ENCODE data around the gene MKLN1.

- TF ChIP-seq POLR2A (IDR thresholded peaks at IDR 0.05), result no peak
- TF ChIP-seq, protein P1, sequence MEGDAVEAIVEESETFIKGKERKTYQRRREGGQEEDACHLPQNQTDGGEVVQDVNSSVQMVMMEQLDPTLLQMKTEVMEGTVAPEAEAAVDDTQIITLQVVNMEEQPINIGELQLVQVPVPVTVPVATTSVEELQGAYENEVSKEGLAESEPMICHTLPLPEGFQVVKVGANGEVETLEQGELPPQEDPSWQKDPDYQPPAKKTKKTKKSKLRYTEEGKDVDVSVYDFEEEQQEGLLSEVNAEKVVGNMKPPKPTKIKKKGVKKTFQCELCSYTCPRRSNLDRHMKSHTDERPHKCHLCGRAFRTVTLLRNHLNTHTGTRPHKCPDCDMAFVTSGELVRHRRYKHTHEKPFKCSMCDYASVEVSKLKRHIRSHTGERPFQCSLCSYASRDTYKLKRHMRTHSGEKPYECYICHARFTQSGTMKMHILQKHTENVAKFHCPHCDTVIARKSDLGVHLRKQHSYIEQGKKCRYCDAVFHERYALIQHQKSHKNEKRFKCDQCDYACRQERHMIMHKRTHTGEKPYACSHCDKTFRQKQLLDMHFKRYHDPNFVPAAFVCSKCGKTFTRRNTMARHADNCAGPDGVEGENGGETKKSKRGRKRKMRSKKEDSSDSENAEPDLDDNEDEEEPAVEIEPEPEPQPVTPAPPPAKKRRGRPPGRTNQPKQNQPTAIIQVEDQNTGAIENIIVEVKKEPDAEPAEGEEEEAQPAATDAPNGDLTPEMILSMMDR (IDR thresholded peaks at IDR 0.05), result no peak
Measured at GRCh38 chr7:131505636-131506557, 178.2 kb downstream of the MKLN1 start.
